GM18858 (cell line): ENCODE measurements around the gene DTL.

Experiments used
- ATAC-seq: cut with Tn5 transposase; IDR thresholded peaks from one replicate; pipeline ENCODE4 v1.9.1; 2021; ENCODE audit not compliant: unreplicated experiment

DTL gene

DNA sequence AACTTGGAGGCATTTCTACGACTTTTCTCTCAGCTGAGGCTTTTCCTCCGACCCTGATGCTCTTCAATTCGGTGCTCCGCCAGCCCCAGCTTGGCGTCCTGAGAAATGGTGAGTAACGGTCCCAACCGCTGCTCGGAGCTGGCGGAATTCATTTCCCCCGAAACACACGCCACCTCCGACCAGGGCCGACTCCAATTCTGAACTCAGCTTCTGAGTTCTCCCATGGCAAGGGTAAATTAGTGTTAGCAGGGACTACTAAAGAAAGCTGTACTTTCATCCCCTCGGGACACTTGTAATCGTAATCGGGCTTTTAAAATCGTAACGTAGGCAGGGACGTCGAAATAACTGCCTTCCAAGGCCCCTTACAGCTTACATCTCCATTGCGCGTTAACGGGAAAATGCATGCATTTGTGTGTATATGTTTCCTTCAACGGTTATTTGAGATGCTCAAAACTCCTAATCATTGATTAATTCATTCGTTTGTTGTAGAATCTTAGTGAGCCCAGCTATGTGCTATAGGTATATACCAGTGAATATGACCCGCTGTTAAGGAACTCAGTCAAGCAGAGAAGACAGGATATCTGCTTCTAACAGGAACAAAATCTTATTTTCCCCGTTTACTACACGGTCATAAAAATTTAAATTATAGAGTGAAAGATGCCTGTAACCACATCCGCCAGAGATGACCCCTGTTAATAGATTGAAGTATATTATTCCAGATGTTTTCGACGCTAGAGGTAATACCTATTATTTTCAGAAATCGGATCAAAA is 472 bp downstream of the DTL start:
- ATAC-seq, result peak; percentile 2

DNA sequence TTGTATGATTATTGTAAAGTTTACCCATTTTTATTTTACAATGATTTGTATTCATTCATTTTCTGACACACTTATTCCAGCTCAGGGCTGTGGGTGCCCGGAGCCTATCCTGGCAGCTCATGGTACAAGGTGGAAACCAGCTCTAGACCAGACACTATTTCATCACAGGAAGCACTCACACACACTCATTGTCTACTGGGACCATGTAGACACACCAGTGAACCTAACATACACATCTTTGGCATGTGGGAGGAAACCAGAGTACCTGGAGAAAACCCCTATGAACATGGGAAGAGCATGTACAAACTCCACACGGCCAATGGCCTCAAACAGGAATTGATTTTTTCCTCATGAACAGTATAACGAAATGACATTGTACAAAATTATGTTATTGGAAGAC is 2.4 kb downstream of the DTL start:
- no peak for ATAC-seq

DNA sequence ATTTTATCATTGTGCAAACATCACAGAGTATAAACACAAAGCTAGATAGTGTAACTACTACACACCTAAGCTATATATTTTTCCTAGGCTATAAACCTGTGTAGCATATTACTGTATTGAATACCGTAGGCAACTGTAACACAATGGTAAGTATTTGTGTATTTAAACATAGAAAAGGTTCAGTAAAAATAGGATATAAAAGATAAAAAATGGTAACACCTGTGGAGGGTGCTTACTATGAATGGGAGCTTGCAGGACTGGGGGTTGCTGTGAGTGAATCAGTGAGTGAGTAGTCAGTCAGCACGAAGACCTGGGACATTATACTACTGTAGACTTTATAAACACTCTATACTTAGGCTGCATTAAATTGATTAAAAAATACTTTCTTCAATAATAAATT is 4.1 kb downstream of the DTL start:
- ATAC-seq, result no peak

DNA sequence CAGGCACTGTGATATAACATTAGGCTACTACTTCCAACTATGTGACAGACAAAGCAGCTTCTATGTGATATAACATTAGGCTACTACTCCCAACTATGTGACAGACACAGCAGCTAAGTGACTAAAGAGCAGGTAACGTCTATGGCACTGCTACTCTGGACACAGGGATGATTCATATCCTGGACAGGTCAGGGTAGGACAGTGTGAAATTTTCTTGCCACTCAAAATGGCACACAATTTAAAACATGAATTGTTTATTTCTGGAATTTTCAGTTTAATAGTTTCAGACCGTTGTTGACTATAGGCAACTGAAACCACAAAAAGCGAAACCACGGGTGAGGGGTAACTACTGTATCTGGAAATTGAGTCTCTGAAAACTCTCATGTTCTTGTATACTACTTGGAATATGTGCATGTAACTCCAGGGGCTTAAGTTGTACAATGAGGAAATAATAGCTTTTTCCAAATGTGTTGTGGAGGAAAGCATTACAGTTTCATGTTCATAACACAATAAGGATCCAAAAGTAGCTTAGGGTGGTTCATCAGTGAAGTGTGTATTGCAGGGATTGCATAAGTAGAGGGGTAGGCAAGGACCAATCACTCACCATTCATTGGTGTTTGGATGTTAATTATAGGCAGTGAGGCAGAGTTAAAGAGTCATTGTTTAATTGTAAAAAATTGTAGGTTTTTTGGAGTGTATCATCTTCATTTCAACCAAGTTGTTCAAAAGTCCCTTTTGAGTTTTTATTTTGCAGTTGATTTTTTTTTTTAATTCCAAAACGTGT is 5.3 kb downstream of the DTL start:
- no peak for ATAC-seq

DNA sequence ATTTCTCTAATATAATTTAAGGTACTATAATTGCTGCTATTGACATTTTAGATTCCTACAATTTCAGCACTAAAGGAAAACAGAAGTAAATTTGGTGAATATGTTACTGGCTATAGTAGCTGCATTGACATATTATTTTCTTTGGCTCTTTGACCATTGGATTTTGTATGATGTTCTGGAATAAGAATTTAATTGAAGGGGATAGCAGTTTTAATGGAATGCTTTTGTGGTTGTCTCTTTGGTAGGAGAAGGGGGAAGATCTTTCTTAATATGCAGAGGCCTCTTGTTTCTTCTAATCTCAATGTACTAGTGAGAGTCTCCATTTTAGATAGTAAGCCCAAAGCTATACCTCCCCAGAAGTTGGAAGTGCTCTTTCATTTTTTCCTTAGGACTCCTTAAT is 6.9 kb downstream of the DTL start:
- ATAC-seq, result no peak

DNA sequence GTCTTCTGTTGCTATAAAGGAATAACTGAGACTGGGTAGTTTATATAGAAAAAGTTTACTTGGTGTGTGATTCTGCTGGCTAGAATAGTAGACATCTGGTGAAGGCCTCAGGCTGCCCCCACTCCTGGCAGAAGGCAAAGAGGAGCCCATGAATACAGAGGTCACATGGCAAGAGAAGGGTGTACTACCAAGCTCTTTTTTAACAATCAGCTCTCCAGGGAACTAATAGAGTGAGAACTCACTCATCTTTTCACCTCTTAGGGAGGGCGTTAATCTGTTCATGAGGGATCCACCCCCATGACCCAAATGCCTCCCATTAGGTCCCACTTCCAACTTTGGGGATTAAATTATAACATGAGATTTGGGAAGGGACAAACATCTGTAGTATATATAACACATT is 9.3 kb downstream of the DTL start:
- ATAC-seq, result no peak

DNA sequence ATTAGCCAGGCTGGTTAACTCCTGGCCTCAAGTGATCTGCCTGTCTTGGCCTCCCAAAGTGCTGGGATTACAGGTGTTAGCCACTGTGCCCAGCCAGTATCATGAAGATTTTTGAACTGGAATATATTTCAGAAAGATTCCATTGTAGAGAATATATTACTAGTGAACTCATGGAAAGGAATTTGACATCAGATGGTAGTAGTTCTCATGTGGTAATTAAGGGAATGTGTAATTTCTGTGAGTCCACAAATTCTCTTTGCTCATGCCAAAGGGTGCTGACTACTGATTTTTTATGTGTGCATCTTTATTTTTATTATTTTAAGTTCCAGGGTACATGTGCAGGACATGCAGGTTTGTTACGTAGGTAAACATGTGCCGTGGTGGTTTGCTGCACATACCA is 10.4 kb downstream of the DTL start:
- ATAC-seq, result no peak

DNA sequence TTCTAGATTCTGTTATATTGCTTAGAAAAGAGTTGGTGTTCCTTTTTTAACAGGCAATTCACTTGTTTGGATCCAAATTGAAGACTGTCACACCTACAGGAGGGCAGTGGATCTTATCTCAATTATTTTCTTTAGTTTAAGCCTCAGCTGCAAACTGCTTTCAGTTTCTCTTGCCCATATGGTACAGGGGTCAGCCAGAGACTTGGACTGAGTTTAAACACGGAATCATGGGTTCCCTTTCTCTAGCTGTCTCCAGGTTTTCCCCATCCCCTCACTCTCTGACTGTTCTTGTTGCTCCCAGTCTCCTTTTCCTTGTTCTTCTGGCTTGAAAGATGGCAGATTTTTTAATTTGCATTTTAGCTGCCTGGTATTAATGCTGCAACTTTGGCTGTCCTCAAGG is 18.4 kb downstream of the DTL start:
- ATAC-seq, result no peak

DNA sequence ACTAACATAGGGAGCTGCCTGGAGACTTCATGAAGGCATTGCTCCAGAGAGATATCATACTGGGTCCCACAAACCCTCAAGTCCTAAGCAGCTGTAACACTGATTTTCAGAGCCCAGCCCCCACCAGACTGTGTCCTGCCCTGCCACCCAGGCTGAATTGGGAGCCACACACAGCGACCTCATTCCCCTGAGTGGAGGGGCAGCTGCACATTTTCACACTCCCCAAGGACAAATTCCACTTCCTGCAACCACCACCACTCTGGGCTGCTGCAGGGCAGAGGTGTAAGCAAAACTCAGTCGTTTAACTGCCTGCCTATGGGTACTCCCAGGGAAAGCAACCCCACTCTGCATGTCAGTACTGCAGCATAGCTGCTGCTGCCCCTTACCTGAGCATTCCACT is 19.8 kb downstream of the DTL start:
- no peak for ATAC-seq

DNA sequence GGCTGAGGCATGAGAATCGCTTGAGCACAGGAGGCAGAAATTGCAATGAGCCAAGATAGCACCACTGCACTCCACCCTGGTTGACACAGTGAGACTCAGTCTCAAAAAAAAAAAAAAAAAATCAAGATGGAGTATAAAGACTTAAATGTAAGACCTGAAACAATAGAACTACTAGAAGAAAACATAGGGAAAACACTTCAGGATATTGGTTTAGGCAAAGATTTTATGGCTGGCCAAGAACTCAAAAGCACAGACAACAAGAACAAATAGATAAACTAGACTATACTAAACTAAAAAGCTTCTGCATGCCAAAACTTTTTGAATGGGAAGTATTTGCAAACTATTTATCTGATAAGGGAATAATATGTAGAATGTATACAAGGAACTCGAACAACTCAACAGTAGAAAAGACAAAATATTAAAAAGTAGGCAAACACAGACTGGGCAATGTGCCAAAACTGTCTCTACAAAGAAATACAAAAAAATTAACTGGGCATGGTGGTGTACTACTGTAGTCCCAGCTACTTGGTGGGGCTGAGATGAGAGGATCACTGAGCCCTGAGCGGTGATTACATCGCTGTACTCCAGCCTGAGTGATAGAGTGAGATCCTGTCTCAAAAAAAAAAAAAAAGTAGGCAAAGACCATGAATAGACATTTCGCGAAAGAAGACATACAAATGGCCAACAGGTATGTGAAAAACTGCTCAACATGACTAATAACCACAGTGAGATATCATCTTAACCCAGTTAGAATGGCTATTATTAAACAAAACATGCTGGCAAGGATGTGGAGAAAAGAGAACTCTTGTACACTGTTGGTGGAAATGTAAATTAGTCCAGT is 25.3 kb downstream of the DTL start:
- no peak for ATAC-seq

DNA sequence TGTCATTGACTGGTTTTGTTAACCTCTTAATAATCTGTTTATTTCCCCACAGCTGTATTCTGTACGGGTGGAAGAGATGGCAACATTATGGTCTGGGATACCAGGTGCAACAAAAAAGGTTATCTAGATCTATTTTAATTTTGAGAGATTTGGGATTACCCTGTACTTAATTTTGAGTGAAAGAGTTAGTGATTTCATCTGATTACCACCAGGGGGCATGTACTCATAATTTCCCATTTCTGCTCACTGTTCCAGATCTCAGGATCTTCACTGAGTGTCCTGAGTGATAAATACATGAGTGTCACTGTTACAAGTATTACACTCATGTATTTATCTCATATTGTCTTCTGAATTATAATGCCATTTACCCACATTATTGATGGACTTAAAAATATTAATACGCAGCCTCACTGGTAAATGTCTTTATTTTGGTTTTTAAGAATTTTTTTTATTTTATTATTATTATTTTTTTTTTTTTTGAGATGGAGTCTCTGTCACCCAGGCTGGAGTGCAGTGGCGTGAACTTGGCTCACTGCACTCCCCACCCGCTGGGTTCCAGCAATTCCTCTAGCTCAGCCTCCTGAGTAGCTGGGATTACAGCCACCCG is 27.4 kb downstream of the DTL start:
- no peak for ATAC-seq

DNA sequence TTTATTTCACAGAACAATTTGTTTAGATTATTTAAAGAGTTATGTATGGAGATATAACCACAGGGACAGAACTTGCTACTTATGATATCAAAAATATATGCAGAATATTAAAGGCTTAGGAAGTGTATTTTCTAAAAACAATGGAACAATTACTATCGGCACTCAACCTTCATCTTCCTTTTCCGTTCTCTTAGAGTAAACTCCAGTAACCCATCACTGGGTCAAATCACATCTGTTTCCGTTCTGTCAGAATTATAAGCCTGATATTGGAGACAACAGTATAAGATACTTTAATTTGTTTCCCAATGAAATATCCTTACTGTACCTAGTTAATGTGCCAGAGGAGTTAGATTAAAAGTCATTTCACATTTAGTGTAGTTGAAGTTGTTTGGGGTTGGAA is 32.2 kb downstream of the DTL start:
- ATAC-seq, result no peak

DNA sequence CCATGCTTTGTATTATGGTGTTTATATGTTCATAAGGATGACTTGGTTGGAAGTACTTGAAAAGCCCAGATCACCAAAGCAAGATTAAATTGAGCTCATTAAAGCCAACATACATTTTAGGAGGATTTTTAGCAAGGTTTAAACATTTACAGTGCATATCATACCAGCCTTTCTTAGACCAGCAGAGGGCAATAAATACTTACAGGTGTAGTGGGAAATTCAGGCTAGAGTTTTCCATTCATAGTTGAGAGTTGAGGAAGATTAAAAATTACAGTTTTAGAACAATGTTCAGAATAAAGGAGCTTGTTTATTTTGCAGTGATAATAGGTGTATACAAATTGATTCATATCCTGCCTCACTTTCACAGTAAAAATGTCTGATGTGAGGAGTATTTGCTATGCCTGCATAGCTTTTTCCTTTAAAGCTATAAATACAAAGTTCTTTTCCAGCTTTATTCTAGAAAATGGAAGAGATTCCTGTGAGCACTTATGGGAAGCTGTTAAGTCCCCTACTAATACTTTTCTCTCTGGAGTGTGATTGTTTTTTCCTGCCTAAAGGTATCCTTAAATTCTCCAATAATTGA is 35.3 kb downstream of the DTL start:
- ATAC-seq, result no peak

DNA sequence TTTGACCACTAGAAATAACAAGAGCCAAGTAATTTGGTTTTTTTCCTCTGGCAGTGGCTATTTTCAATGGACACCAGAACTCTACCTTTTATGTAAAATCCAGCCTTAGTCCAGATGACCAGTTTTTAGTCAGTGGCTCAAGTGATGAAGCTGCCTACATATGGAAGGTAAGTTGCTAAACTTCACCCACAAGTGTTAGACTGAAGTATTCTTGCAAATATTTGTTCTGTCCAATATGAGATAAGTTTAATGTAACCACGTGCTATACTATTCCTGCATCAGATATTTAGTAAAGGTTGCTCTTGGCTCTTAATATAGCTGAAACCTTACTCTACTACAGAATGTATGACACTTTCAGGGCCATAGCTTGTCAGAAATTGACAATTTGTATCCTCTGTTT is 36.5 kb downstream of the DTL start:
- no peak for ATAC-seq

DNA sequence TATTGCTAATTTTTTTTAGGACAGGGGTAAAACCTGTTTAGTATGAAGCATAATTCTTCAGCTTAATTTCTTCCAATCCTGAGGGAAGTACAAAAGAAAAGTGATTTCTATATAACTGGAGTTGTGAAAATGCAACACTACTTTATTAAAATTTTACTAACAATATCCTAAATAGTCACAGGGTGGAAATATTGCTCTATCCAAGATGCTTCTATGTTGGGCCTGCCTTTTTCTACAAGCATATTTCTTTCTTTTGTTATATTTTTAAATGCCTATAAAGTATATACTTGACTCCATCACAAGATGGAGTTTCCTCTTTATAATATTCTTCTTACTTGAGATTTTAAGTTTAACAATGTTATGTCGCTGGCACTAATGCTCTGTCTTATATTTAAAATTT is 37.9 kb downstream of the DTL start:
- ATAC-seq, result no peak

DNA sequence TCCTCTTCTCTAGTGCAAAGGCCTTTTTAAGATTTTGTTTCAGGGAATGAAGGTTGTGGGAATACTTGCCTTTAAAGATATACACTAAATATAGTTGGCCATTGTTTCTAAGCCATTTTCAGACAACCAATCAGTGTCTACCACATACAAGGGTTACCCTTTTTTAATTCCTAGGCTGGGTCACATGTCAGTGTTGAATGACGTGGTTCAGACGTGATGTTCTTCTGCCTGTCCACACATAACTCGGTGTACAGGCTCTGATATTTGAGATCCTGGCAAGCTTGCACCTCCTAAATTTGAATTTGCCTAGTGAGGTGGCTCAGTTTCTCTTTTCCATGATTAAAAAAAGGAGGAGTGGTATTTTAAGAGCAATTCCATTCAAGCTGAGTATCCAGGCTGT is 38.8 kb downstream of the DTL start:
- no peak for ATAC-seq

DNA sequence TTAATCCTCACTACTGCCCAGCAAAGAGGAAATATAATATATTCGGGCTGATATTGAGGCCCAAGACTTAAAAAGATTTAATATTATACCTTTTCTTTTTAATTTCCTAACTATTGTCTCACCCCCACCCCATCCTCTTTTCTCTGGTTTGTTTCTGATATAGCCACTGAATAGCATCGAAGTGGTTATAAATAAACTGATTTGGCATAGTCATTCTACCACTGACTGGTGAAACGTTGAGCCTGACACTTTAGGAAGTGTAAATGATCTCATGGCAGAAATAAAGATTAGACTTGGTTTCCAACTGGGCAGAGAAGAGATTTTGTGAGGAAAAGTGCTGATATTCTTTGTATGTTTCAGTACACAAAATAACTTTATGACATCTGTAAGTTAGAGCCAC is 39.3 kb downstream of the DTL start:
- no peak for ATAC-seq

DNA sequence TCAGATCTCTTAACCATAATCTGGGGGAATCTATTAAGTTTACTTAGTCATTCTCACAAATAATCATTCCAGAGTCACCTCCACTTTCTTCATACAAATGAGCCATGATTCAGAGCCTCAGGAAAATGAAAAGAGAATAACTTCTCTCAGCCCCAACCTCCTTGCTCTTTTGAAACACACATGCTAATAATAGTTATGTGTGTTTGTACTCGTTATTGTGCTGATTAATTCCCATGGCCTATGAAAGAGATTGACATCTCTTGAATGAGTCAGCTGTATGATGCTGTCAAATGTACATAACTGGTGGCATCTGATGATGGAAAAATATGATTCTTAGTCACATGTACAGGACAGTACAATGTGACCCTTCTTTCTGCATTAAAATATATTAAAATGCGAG is 41.5 kb downstream of the DTL start:
- ATAC-seq, result no peak

DNA sequence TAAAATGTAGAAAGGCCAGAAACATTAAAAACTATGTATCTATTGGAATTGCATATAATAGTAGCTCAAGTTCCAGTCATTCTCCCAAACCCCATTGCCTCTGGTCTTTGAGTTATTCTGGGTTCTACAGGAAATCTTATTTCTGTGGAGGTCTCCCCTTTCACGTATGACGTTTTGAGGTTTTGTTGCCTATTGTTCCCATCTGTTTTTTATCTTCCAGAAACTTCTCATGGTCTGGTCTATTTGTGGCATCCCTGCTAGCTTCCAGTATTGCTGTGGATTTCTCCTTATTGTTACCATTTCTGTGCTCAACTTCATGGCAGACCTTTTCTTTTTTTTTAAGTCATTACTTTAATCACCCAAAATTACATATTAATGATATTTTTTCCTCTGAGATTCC is 43.3 kb downstream of the DTL start:
- ATAC-seq, result no peak

DNA sequence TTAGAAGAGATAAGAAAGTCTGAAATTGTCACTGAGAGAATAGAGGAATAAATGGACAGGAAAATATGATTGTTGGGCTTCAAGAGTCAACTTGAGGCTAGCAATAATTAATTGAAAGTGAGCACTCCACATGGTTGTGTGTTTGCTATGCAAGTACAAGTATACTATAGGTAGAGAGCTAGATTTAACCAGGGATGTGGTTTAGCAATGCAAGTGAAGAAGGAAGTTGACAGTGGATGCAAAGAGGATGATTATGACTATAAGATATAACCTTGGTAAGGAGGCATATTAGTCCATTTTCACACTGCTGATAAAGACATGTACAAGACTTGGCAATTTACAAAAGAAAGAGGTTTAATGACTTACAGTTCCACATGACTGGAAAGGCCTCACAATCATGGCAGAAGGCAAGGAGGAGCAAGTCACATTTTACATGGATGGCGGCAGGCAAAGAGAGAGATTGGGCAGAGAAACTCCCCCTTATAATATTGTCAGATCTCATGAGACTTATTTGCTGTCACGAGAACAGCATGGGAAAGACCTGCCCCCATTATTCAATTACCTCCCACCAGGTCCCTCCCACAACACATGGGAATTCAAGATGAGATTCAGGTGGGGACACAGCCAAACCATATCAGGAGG is 47.3 kb downstream of the DTL start:
- no peak for ATAC-seq
